Stimulated activated CD8-positive, alpha-beta memory T cell treated with anti-CD3 and anti-CD28 coated beads, Interleukin-4, amount 100 ng/mL, for 24 hours (primary cell): ENCODE measurements around the gene DNAJB13.

ENCODE experiments used
- DNase-seq: peaks from one replicate; pipeline ENCODE4 v3.0.0-alpha.2; 2020; ENCODE audit warnings: low read depth

The DNAJB13 gene

DNA sequence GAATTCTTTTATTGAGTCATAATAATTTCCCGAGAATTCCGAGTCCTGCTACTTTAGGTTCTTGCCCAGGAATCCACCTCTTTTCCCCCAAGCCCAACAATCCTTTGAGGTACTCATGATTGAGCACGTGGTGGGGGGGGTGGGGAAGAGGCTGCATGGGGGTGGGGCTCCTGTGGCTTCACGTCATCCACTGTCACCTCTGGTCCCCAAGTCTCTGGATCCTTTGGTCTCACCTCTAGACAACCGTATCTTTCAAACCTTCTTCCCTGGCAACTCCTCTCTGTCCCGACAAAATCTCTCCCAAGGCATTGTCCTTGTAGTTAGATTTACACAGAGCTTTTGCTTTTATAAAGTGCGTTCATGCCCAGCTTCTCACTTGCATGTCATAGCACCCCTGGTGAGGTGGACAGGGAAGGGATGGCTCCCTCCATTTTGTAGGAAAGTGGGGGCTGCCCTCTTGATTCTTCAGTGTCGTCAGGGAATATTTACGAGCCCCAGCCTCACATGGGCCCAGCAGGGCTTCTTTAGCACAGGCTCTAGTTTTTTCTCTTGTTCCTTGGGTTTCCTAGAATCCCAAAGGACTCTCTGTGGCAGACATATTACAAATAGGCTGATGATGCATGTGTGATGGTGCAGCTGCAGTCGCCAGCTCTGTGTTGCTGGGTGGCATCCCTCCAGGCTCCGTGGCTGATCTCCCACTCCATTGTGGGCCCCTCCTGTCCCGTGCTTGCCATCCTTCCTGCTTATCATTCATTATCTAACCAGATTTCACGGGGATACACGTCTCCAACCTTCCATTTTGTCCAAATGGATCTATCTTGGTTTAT, 49.7 kb downstream of the DNAJB13 start:
- DNase-seq = no peak

DNA sequence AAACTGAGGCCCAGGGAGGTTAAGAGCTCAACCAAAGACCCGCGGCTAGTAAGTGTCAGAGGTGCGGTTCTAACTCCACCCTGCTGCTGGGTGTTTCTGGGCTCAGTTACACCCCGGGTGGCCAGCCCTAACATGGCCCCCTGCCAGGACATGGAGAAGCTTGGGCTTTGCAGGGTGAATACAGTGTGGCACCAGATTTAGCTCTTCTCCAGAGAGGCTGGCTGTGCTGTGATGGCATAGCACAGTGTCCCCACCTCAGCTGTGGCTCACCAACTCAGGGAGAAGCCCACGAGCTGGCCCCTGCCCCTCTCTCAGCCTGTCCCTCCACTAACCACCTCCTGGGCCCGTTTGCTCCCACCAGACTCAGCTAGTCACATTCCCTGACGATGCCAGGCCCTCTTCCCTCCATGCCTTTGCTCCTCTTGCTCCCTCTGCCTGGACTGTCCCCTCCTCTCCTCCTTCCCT, 51.0 kb downstream of the DNAJB13 start:
- no peak for DNase-seq

DNA sequence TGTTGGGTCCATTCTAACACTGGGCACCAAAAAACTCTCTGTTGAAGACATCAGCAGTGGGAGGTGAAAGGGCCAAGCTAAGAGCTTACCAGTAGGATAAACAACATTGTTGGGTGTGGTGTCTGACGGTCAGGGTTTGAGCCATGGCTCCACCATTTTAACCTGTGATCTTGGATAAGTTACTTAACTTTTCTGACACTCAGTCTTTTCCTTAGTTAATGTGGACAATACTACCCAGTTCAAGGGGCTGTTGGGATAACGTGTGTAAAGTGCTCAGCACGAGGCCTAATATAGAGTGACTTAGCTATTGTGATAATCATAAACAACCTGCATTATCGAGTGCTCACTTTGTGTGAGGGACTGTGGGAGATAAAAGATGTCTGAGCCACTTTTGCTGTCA, 52.0 kb downstream of the DNAJB13 start:
- DNase-seq = no peak

DNA sequence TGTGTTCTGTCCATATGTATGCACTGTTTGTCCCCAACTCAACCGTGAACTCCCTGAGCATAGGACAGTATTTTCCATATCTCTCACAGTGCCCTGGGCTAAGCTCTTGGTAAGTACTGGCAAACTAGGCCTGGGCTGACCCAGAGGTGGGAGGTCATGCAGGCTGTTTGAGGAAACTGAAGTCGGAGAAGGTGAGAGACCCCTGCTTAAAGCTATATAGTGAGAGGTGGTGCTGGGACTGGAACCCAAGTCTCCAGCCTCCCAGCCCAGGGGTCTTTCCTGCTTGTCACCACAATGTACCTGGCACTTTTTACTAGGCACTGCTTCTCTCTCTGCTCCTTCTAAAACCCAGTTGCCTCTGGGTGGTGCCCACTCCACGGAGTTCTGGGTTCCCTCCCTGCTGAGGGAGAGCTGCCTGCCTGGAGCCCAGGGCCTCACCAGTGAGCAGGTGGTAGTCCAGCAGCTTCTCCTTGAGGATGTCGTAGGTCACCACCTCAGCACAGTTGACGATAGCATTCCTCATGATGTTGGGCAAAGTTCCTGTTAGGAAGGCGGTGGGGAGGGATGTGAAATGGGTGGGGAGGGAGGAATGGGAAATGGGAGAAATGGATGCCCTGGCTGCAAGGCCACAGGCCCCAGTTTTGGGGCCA, 53.3 kb downstream of the DNAJB13 start:
- DNase-seq = no peak

DNA sequence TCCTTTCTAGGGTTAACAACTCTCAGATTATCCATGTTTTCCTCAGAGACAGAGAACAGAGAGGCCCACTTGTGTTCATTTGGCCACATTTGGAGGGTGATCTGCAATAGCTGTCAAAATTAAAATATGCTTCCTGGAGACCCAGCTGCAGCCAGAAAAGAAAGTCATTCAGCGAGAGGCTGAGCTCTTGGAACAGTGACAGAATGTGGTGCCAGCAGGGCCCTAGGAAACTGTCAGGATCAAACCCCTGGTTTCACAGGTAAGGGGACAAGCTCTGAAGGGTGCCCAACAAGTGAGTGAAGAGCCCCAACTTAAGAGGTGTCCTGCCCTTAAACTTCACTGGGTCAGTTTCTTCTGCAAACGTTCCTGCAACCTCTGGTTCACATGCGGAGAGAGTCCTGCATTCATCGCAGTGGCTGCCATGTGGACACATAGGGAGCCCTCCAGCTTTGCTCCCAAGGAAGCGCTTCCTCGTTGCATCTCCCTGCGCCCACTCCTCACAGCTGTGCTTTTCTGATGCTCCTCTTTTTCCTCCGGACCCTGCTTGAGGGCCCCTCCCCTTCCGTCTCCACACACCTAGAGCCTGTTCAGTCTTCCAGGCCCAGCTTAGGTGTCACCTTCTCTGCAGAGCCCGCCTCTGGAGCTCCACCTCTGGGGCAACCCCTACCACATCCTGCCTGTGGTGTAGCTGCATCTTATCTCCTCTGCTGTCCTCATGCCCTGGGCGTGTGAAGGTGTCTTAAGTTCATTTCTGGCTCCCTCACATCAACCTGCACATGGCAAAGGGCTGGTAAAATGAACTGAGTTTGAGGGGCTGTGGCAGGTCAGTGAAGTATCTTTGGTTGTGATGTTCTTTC, 54.2 kb downstream of the DNAJB13 start:
- DNase-seq = peak; percentile 60

DNA sequence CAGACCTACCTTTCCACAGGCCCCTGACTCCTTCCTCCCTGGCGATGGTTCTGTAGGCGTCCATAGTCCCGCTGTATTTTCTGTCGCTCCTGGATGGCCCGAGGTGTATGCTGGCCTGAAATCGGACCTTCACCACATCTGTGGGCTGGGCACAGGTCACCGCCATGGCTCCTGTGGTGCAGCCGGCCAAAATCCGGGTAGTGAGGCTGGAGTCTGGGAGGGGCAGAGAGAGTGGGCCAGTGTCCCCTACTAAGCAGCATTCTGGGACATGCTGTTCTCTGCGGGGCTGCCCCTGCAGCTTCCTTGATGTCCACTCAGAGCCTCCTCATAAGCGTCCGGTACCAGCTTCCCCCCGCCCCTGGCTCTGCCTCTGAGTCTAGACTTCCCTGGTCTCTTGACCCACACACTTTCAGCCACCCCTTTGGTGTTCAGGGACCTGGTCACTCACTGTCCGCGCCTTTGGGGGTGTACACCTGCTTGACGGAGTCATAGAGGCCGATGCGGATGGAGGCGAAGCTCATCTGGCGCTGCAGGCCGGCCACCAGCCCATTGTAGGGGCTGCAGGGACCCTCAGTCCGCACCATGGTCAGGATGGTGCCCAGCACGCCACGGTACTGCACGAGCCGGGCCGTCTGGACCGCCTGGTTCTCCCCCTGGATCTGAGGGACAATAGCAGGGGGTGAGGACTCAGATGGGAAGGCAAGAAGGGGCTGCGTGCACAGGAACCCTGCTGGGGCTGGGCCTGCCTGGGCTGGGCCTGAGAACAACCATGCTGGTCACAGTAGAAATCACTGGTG, 55.1 kb downstream of the DNAJB13 start:
- no peak for DNase-seq

DNA sequence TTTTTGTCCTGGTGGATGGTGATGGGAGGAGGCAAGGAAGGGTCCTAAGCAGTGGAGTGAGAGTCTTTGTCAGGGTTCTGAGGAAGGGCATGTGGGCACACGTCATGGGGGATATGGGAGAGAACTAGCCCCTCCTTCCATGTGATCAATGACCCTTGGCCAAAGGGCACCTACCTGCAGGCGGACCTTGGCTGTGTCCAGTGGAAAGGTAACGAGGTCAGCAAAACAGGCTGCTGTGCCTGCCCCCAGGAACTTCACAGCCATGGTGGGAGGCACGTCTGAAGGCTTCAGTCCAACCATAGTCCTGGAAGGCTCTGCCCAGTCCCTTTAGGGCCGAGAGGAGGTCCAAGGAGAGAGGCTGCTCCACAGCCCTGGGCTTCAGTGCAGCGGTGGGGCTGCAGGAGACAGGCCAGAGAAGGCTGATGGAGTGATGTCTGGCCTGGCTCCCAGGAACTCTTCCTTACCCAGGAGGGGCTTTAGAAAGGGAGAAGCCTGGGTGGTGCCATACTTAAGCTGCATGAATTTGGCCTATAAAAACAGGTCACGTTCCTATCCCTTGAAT, 56.0 kb downstream of the DNAJB13 start:
- no peak for DNase-seq

DNA sequence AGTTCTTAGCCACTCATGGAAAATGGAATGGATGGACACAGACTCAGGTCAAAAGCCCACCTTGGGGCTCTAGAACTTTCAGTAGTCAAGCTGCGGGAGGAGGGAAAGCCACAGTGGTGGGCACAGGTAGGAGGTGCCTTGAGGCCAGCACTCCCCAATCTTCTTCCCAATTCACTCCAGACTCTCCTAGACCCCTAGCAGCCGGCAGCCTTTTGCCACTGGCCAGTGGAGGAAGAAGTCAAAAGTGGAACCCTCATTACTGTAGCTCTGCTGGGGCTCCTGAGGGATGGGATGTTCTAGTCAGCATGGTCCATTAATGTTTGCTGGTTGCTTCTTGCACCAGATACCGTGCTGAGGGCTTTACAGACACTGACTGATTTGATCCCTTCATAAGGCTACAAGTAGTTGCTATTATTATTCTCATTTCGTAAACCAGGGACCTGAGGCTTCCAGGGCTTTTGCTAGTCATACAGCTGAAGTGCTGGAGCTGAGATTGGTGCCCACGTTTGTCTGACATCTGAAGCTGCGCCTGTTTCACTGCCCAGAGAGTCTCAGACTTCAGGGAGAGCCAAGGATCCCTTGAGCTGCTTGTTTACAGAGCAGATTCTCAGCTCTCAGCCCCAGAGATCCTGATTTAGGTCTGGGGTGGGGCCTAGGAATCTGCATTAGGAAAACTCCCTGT, 57.0 kb downstream of the DNAJB13 start:
- DNase-seq = no peak

DNA sequence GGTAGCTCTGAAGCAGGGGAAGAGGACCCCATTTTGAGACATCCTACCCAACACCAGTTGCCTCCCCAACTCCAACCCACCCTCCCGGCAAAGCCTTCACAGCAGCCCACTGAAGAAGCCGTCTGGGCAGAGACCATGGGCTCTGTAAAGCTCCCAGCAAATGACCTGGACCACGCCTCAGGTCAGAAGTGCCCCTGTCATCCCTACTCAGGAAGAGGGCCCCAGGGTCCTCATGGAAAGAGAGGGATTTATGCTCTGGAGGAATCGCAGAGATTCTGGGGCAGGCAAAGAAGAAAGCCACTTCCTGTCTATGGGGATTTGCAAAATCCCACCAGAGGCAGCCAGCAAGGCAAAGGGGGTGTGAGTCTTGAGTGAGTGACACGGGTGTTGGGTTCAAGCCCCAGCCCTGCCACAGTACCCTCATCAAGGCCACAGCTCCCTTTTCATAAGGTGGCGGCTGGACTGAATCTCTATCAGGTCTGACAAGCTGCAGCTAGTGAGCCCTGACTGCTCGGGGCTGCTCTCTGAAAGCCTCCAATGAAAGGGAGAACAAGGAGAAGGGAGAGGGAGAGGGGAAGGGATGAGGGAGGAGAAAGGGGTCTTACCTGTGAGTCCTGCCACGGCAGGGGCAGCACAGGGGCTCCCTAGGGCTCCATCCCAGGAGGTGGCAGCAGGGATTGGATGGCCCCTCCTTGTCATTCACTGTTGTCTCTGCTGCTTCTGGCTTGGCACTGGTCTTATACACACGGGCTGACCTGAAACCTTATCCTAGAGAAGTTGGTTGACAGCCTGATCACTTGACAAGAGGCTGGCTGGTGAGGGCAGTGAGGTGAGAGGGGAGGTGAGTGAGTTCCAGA, 57.8 kb downstream of the DNAJB13 start, which contains the start of gene UCP3:
TSS of gene UCP3 (minus strand) at position 713 of the 857 bp plus-strand sequence. CDS start 2,043 bp downstream, outside the sequence.
- DNase-seq = no peak

DNA sequence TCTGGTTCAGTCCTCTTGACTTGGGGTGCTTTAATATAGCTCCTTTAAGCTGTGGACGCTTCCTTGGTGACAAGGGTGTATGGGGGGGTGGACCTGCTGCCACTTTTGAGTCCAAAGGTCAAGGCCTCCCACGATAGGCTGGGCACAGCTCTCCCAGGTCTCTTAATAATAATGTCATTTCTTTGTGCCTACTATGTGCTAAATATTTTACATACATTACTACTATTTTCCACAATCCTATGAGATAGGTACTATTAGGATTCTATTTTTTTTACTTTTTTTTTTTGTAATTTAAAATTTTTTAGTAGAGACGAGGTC, 58.4 kb downstream of the DNAJB13 start:
- DNase-seq = no peak

DNA sequence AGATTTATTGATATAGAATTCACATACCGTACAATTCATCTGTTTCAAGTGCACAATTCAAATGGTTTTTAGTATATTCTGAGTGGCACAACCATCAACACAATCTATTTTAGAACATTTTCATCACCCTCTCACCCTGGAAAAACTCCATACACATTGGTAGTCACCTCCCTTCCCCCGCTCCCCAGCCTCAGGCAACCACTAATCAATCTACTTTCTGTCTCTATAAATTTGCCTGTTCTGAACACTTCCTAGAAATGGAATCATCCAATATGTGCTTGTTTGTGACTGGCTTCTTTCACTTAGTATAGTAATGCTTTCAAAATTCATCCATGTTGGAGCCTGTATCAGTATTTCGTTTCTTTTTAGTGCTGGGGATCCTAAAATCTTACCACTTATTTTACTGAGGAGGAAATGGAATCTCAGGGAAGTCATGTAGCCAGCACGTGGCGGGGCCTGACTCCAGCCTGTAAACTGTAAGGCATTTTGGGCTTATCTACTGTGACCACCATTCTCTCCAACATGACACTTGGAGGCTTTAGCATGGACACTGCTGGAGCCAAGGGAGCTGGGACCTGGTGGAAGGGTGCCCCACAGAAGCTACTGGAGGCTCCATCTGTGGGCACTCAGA, 59.0 kb downstream of the DNAJB13 start:
- no peak for DNase-seq

DNA sequence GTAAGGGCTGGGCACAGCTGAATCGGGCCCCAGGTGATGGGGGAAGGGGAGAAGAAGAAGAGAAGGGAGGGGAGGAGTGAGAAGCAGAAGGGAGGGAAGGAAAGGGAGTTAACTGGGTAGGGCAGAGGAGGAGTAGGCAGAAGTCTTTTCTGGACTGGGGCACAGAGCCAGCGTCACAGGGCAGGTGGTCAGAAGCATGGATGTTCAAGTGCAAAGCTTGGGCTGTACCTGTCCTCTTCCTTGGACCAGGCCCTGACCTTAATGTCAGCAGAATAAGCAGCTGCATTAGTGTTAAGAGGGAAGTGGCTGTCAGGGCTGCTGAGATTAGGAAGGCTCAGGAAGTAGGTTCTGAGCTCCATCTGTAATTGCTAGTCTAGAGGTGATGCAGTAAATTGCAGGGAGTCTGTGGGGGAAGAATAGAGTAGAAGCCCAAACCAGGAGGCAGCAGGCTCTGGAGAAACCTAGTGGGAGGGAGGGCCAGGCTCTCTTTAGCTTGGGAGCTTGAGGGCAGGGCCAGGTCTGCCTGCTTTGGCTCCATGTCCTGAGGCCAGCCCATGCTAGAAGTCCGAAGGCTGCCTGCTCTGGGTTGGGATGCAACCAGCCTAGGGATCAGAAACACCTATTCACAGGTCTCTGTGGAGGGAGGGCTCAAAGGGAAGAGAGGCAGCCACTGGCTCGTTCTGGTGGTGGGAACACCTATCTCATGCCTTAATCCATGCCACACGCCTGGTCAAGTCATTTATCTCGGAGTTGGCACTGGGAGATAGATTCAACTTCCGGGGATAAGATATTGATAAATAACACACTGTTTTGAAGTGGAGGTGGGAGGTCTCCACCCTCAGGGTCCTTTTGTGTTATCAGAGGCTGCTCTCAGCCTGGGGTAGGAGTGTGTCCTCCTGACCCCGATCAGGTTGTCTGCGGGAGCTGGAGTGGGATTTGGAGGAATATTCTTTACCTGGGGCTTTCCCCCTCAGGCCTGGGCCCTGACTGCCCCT, 59.8 kb downstream of the DNAJB13 start:
- DNase-seq = no peak

DNA sequence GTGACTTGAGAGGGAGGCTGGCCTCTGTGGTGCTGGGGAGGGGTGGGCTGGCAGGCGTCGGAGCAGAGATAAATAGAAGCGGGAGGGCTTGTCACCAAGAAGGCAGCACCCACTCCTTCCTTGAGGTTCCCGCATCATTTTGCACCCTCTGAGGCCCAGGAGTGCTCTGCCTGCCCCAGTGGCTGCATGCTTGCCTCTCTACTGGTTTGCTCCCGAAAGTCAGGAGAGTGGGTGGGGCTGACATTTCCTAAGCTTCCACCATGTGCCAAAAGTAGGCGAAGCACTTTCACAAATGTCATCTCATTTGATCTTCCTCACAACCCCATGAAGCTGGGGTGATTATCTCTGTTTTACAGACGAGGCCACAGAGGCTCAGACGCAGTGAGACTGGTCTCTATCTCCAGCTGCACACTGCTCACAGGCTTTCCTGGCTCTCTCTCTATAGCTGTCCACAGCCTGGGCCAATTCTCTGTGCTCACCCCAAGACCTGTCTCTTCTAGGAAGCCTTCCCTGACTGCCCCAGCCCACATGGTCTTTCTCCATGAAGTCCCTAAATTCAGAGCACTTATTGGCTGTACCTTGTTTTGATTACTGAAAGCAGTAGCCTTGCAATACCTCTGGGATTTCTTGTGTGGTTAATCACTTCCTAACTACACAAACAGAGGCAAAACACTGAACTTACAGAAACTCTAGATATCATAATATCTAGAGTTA, 60.7 kb downstream of the DNAJB13 start:
- peak; percentile 33 for DNase-seq

DNA sequence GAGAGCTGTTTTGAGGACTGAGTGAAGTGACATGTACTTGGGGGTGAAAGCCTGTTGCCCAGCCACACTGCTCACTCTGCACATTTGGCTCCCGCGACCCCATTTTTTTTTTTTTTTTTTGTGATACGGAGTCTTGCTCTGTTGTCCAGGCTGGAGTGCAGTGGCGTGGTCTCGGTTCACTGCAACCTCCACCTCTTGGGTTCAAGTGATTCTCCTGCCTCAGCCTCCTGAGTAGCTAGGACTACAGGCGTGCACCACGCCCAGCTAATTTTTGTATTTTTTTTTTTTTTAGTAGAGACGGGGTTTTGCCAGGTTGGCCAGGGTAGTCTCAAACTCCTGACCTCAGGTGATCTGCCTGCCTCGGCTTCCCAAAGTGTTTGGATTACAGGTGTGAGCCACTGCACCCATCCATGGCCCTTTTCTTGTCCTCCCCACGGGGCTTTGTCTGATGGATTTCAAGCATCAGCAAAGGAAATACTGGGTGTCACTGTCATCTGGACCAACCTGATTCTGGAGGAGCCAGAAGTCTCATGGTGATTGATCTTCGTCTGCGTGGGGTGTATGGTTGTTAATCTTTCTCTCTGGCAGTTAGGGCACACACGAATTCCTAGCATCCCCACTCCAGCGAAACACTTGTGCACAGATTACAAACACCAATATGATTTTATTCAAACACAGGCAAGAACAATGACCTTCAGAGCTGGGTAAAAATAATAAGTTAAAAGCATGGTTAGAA, 61.4 kb downstream of the DNAJB13 start:
- DNase-seq = no peak

DNA sequence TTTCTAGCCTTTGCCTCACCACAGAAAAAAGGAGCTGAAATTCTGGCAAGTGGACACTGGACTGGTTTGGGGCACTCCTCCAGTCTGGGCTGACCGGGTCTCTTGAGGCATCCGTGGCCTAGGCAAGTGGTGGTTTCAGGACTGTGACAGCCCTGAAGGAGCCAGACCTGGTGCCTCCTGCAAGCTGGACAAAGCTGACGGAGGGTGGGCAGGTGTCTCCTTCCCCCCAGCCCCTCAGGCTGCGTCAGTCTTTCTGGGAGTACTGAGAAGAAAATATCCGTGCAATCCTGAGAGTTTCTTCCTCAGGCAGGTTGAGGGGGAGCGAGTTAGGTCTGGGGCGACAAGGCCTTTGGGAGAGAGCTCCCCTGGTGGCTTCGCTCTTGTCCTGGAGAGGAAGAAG, 62.3 kb downstream of the DNAJB13 start:
- DNase-seq = no peak

DNA sequence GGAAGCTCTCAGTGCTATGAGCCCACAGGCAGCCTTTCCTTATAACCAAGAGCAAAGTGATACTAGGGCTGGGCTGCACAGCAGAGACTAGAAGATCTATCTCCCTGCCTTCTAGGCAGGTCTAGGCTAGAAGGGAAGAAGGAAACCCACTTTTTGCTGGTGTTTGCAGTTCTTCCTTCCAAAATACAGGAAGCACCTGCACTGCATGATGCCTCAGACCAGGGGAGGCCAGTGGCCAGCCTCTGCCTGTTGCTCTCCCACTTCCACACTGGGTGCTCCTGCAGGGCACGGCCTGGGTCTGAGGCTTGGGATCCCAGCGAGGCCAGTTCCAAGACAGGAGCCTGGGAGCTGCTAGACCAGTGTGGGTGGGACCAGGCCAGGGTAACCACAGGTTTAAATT, 64.1 kb downstream of the DNAJB13 start:
- no peak for DNase-seq
